ENCODE measurements around the gene POLR2H. TPM values are rescaled to one million over a fixed set of nuclear protein-coding genes. Genes with fewer than 3 reads are reported as not detected.

The POLR2H gene
- polyA plus RNA-seq, 1 donor (not counting 4 experiments of a cell fraction or from before 2014, with no cell fraction given) = 202 TPM

DNA sequence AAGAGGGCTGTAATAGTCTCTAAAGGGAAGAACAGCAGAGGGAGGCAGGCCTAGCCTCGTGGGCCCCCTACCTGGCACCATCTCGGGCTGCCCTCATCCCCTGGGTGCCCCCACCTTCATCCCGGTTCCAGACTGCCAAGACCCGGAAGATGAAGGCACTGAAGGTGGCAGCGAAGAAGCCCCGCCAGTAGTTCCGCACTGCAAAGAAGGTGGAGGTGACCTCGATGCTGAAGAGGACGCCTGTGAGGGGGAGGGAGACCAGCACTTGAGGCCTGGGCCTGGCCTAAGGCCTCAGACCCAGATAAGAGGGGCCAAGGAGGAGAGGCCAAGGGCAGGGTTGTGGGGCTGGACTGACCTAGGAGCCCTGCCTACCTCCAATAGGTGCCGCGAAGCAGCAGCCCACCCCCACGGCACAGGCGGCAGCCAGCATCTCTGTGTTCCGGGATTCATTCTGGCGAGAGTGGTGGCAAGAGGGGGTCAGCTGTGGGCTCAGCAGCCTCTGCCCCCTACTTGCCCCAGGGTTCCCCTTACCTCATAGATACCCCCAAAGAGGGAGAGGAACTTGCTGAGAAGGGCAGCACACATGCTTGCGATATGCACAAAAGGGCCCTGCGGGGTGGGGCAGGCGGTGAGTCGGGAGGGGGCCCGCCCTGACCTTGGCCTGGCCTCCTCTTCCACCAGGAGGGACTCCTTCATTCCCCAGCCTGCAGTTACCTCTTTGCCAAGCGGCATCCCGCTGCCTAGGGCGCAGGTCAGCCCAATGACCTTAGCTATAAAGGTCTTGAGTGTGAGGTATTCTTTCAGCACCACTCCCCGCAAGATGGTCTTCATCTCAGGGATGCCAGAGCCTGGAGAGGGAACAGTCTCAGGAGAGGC, 4.0 kb upstream of the POLR2H start:
- Histone ChIP-seq H3K4me2 (ENCODE audit: control insufficient read depth, extremely low read depth, insufficient read depth, low read depth, low read length) (no peak overlapping the region), H3K9me1 (ENCODE audit: control insufficient read depth, extremely low read depth, insufficient read depth, low read length) (no peaks in the 10 kb centered on the region), H3K27ac (ENCODE audit: control insufficient read depth, insufficient read depth, low read length) (no peak overlapping the region), H3K9ac (ENCODE audit: control insufficient read depth, extremely low read depth, insufficient read depth, low read length) (no peak overlapping the region), H3K36me3 (ENCODE audit: control insufficient read depth in 2 of 2, extremely low read depth in 1 of 2, insufficient read depth in 2 of 2, low read length in 2 of 2) (peaks cover 4 to 11% of the 10 kb centered on the region in 2 experiments), H3K27me3 (ENCODE audit: control insufficient read depth, extremely low read depth, insufficient read depth, low read length) (no peaks in the 10 kb centered on the region), H2AFZ (ENCODE audit: control insufficient read depth, low read length) (no peak overlapping the region), H3K79me2 (ENCODE audit: control insufficient read depth, insufficient read depth, low read length) (peaks cover 1% of the 10 kb centered on the region), H3K9me3 (ENCODE audit: control insufficient read depth, low read depth, low read length) (no peaks in the 10 kb centered on the region), H3K4me1 (ENCODE audit: control insufficient read depth, extremely low read depth, insufficient read depth, low read length) (peaks cover 9% of the 10 kb centered on the region), H4K20me1 (ENCODE audit: control insufficient read depth, extremely low read depth, insufficient read depth, low read length) (no peaks in the 10 kb centered on the region), H3K4me3 (ENCODE audit: control insufficient read depth in 2 of 3, extremely low read depth in 1 of 3, insufficient read depth in 2 of 3, low read depth in 1 of 3, low read length in 3 of 3) (no peak overlapping the region)
- no peak for DNase-seq (ENCODE audit: low read depth, low spot score)
- FAIRE-seq = no peak
- TF ChIP-seq CTCF (optimal IDR thresholded peaks at IDR 0.05 in 1 of 3, IDR thresholded peaks at IDR 0.05 in 1 of 3, conservative IDR thresholded peaks at IDR 0.05 in 1 of 3; ENCODE audit: extremely low read depth in 1 of 3, insufficient read depth in 2 of 3, low read length in 3 of 3) = no peak
- TF ChIP-seq EZH2 (IDR thresholded peaks at IDR 0.05; ENCODE audit: low read length) = no peak
- dilution Hi-C loops (cut with MboI; ENCODE audit: extremely low pct_ligation_motif_present, low sequenced_read_pairs) = no loop called here

GRCh38 chr3:184358124-184358767, 3.3 kb upstream of the POLR2H start:
- Histone ChIP-seq H3K9me3 (ENCODE audit: control insufficient read depth, low read depth, low read length) (no peaks in the 10 kb centered on the region), H3K4me1 (ENCODE audit: control insufficient read depth, extremely low read depth, insufficient read depth, low read length) (peaks cover 9% of the 10 kb centered on the region), H3K9me1 (ENCODE audit: control insufficient read depth, extremely low read depth, insufficient read depth, low read length) (no peaks in the 10 kb centered on the region), H3K27ac (ENCODE audit: control insufficient read depth, insufficient read depth, low read length) (no peak overlapping the region), H3K27me3 (ENCODE audit: control insufficient read depth, extremely low read depth, insufficient read depth, low read length) (no peaks in the 10 kb centered on the region), H3K4me2 (ENCODE audit: control insufficient read depth, extremely low read depth, insufficient read depth, low read depth, low read length) (no peak overlapping the region), H3K36me3 (ENCODE audit: control insufficient read depth in 2 of 2, extremely low read depth in 1 of 2, insufficient read depth in 2 of 2, low read length in 2 of 2) (peaks cover 3 to 9% of the 10 kb centered on the region in 2 experiments), H3K9ac (ENCODE audit: control insufficient read depth, extremely low read depth, insufficient read depth, low read length) (no peak overlapping the region), H3K4me3 (ENCODE audit: control insufficient read depth in 2 of 3, extremely low read depth in 1 of 3, insufficient read depth in 2 of 3, low read depth in 1 of 3, low read length in 3 of 3) (no peak overlapping the region), H4K20me1 (ENCODE audit: control insufficient read depth, extremely low read depth, insufficient read depth, low read length) (no peaks in the 10 kb centered on the region), H3K79me2 (ENCODE audit: control insufficient read depth, insufficient read depth, low read length) (peaks cover 2% of the 10 kb centered on the region), H2AFZ (ENCODE audit: control insufficient read depth, low read length) (no peak overlapping the region)
- DNase-seq (ENCODE audit: low read depth, low spot score) (no peak), FAIRE-seq (no peak)
- dilution Hi-C loops (cut with MboI; ENCODE audit: extremely low pct_ligation_motif_present, low sequenced_read_pairs) = no loop called here
- no peak for TF ChIP-seq CTCF (optimal IDR thresholded peaks at IDR 0.05 in 1 of 3, IDR thresholded peaks at IDR 0.05 in 1 of 3, conservative IDR thresholded peaks at IDR 0.05 in 1 of 3; ENCODE audit: extremely low read depth in 1 of 3, insufficient read depth in 2 of 3, low read length in 3 of 3)
- no peak for TF ChIP-seq EZH2 (IDR thresholded peaks at IDR 0.05; ENCODE audit: low read length)
